PFSK-1 (cell line): ENCODE results near the gene GAS6.

Source experiments
- FOXP2 ChIP-seq: optimal IDR thresholded peaks from 2 replicates; pipeline ENCODE3; 2011; ENCODE audit warnings: borderline replicate concordance, control low read depth, inconsistent platforms; ENCODE audit not compliant: insufficient read depth; ENCODE audit errors: extremely low read length, extremely low read depth
- POLR2AphosphoS5 ChIP-seq: IDR thresholded peaks from 2 replicates; pipeline ENCODE4 v1.6.1; 2012; ENCODE audit warnings: low read depth, mild to moderate bottlenecking, control low read depth, low read length, moderate library complexity
- SIN3A ChIP-seq: IDR thresholded peaks from 2 replicates; pipeline ENCODE4 v1.6.1; 2012; ENCODE audit warnings: mild to moderate bottlenecking, low read length, moderate library complexity, borderline replicate concordance; ENCODE audit not compliant: insufficient read depth
- TAF1 ChIP-seq: IDR thresholded peaks from 2 replicates; pipeline ENCODE4 v1.6.1; 2012; ENCODE audit warnings: low read length, control low read depth, borderline replicate concordance; ENCODE audit not compliant: insufficient read depth
- TF ChIP-seq, protein P1 (sequence below), 2 experiments: IDR thresholded peaks; 2 replicates each; pipeline versions ENCODE4 v1.6.1 to v1.8.0; 2011 to 2012; ENCODE audit warnings: low read depth in 2 of 2, low read length in 2 of 2, control low read depth in 1 of 2, inconsistent platforms in 1 of 2, mild to moderate bottlenecking in 1 of 2, moderate library complexity in 1 of 2; ENCODE audit not compliant: insufficient read depth in 1 of 2

DNA sequence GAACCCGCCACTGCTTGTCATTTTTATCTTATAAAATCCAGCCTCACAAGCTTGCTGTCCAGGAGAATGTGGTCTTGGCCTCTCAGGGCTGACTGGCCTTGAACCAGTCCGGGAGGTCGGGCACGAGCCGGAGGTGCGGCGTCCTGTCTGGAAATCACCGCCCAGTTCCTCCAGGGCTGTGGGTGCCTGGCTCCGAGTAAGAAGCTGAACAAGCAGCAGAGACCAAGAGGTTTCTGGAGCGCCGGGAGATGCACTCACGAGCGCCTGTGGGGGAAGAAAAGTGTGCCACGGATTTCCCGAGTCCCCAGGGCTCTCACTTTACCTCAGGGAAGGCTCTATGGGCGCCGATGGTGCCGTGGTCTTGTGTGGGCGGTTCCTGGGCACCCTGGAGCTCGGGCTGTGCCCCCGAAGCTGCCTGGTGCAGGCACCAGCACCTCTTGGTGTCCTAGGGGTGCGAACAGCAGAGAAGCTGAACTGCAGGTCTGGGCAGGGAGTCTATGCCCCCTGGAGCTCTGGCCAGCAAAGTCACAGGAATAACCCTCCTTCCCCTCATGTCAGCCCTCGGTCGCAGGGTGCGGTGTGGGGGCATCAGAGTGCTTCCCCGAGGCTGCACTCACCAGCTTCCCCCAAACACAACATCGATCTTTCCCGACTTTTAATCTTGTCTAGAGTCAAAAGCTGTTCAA, 50.0 kb downstream of the GAS6 start:
- TF ChIP-seq POLR2AphosphoS5, result no peak
- TF ChIP-seq TAF1, result no peak
- TF ChIP-seq, protein P1, sequence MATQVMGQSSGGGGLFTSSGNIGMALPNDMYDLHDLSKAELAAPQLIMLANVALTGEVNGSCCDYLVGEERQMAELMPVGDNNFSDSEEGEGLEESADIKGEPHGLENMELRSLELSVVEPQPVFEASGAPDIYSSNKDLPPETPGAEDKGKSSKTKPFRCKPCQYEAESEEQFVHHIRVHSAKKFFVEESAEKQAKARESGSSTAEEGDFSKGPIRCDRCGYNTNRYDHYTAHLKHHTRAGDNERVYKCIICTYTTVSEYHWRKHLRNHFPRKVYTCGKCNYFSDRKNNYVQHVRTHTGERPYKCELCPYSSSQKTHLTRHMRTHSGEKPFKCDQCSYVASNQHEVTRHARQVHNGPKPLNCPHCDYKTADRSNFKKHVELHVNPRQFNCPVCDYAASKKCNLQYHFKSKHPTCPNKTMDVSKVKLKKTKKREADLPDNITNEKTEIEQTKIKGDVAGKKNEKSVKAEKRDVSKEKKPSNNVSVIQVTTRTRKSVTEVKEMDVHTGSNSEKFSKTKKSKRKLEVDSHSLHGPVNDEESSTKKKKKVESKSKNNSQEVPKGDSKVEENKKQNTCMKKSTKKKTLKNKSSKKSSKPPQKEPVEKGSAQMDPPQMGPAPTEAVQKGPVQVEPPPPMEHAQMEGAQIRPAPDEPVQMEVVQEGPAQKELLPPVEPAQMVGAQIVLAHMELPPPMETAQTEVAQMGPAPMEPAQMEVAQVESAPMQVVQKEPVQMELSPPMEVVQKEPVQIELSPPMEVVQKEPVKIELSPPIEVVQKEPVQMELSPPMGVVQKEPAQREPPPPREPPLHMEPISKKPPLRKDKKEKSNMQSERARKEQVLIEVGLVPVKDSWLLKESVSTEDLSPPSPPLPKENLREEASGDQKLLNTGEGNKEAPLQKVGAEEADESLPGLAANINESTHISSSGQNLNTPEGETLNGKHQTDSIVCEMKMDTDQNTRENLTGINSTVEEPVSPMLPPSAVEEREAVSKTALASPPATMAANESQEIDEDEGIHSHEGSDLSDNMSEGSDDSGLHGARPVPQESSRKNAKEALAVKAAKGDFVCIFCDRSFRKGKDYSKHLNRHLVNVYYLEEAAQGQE (IDR thresholded peaks at IDR 0.05; ENCODE audit: insufficient read depth in 1 of 2, low read depth in 2 of 2, low read length in 2 of 2), result no peak
- no peak for TF ChIP-seq SIN3A
- no peak for TF ChIP-seq FOXP2
